Loucy (cell line): ENCODE measurements around the gene MITF.

Experiments used
- EZH2phosphoT487 ChIP-seq: fragments of 200-600 bp; IDR thresholded peaks from 2 replicates; pipeline ENCODE4 v1.6.1; 2018; ENCODE audit warnings: antibody characterized with exemption, mild to moderate bottlenecking, moderate library complexity, borderline replicate concordance
- TF ChIP-seq, protein P1 (sequence below): fragments of 200-600 bp; sonication (generic); conservative IDR thresholded peaks from 2 replicates; pipeline ENCODE4 v1.5.1; 2014; ENCODE audit warnings: mild to moderate bottlenecking, antibody characterized with exemption, low read length

DNA sequence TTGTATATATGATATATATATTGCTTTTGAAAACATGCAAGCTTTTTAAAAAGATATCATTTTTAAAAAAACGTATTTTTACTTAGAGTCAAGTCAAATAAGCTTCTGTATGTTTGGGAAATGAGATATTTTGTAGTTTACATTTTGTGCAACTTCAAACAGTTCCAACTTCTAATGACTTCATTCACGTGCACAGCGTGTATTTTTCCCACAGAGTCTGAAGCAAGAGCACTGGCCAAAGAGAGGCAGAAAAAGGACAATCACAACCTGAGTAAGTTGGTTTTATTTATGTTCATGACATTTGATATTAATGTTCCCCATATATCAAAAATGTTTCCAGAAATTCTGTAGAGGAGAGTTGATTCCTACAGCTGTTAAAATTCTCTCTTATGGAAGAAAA, 212.4 kb downstream of the MITF start:
- TF ChIP-seq, protein P1, sequence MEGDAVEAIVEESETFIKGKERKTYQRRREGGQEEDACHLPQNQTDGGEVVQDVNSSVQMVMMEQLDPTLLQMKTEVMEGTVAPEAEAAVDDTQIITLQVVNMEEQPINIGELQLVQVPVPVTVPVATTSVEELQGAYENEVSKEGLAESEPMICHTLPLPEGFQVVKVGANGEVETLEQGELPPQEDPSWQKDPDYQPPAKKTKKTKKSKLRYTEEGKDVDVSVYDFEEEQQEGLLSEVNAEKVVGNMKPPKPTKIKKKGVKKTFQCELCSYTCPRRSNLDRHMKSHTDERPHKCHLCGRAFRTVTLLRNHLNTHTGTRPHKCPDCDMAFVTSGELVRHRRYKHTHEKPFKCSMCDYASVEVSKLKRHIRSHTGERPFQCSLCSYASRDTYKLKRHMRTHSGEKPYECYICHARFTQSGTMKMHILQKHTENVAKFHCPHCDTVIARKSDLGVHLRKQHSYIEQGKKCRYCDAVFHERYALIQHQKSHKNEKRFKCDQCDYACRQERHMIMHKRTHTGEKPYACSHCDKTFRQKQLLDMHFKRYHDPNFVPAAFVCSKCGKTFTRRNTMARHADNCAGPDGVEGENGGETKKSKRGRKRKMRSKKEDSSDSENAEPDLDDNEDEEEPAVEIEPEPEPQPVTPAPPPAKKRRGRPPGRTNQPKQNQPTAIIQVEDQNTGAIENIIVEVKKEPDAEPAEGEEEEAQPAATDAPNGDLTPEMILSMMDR = no peak
- no peak for TF ChIP-seq EZH2phosphoT487
